Measurements from ENCODE around the gene GOLT1A.

Gene GOLT1A

GRCh38 chr1:204169858-204170257, 43.9 kb downstream of the GOLT1A start:
- H3K27me3 ChIP-seq (ENCODE audit: insufficient read depth, low read length) = no peaks in the 10 kb centered on the region
- peaks cover 22% of the 10 kb centered on the region for H3K9me3 ChIP-seq (ENCODE audit: low read length)
- no peaks in the 10 kb centered on the region for H3K9me2 ChIP-seq (ENCODE audit: low read depth, low read length)
- no peak overlapping the region for H2AFZ ChIP-seq (ENCODE audit: low read length)
- H3K4me1 ChIP-seq (ENCODE audit: insufficient read depth, low read length, severe bottlenecking) = no peaks in the 10 kb centered on the region
- H3K79me2 ChIP-seq (ENCODE audit: insufficient read depth, low read length) = no peaks in the 10 kb centered on the region
- H4K20me1 ChIP-seq (ENCODE audit: insufficient read depth, low read length) = no peaks in the 10 kb centered on the region
- no peak overlapping the region for H3K4me3 ChIP-seq (ENCODE audit: low read depth, low read length, poor library complexity, severe bottlenecking)
- no peaks in the 10 kb centered on the region for H3K36me3 ChIP-seq (ENCODE audit: insufficient read depth, low read length)
- no peak overlapping the region for H3K9ac ChIP-seq (ENCODE audit: low read length)
- TF ChIP-seq CTCF (IDR thresholded peaks at IDR 0.05; ENCODE audit: low read length) (no peak), EZH2 (IDR thresholded peaks at IDR 0.05; ENCODE audit: borderline replicate concordance, low read length) (no peak)
- no peak overlapping the region for H3K27ac ChIP-seq (ENCODE audit: low read depth, low read length, poor library complexity, severe bottlenecking)
- no peaks in the 10 kb centered on the region for H3F3A ChIP-seq (ENCODE audit: insufficient read depth, low read length)
- no peak overlapping the region for H3K4me2 ChIP-seq (ENCODE audit: low read length)

GRCh38 chr1:204167730-204168129, 46.1 kb downstream of the GOLT1A start:
- Histone ChIP-seq H3F3A (ENCODE audit: insufficient read depth, low read length) (no peaks in the 10 kb centered on the region), H3K4me1 (ENCODE audit: insufficient read depth, low read length, severe bottlenecking) (no peaks in the 10 kb centered on the region), H3K4me2 (ENCODE audit: low read length) (no peak overlapping the region), H3K9me2 (ENCODE audit: low read depth, low read length) (no peaks in the 10 kb centered on the region), H3K27me3 (ENCODE audit: insufficient read depth, low read length) (no peaks in the 10 kb centered on the region), H3K27ac (ENCODE audit: low read depth, low read length, poor library complexity, severe bottlenecking) (no peak overlapping the region), H3K79me2 (ENCODE audit: insufficient read depth, low read length) (no peaks in the 10 kb centered on the region), H3K36me3 (ENCODE audit: insufficient read depth, low read length) (no peaks in the 10 kb centered on the region), H2AFZ (ENCODE audit: low read length) (no peak overlapping the region), H3K9me3 (ENCODE audit: low read length) (peaks cover 22% of the 10 kb centered on the region), H3K4me3 (ENCODE audit: low read depth, low read length, poor library complexity, severe bottlenecking) (no peak overlapping the region), H3K9ac (ENCODE audit: low read length) (no peak overlapping the region), H4K20me1 (ENCODE audit: insufficient read depth, low read length) (no peaks in the 10 kb centered on the region)
- no peak for TF ChIP-seq EZH2 (IDR thresholded peaks at IDR 0.05; ENCODE audit: borderline replicate concordance, low read length)
- no peak for TF ChIP-seq CTCF (IDR thresholded peaks at IDR 0.05; ENCODE audit: low read length)

GRCh38 chr1:204166219-204166618, 47.6 kb downstream of the GOLT1A start, which contains the start of gene REN:
TSS of gene REN (minus strand) at chr1:204166337. CDS start at chr1:204166293, 44 bp downstream.
- Histone ChIP-seq H3K9me2 (ENCODE audit: low read depth, low read length) (no peaks in the 10 kb centered on the region), H3K4me3 (ENCODE audit: low read depth, low read length, poor library complexity, severe bottlenecking) (no peak within 1 kb of the TSS), H2AFZ (ENCODE audit: low read length) (no peak within 1 kb of the TSS), H3K9ac (ENCODE audit: low read length) (no peak within 1 kb of the TSS), H3K4me1 (ENCODE audit: insufficient read depth, low read length, severe bottlenecking) (no peaks in the 10 kb centered on the region), H3K79me2 (ENCODE audit: insufficient read depth, low read length) (no peaks in the 10 kb centered on the region), H3K27me3 (ENCODE audit: insufficient read depth, low read length) (no peaks in the 10 kb centered on the region), H4K20me1 (ENCODE audit: insufficient read depth, low read length) (no peaks in the 10 kb centered on the region), H3K4me2 (ENCODE audit: low read length) (no peak within 1 kb of the TSS), H3K9me3 (ENCODE audit: low read length) (peaks cover 22% of the 10 kb centered on the region), H3K27ac (ENCODE audit: low read depth, low read length, poor library complexity, severe bottlenecking) (no peak within 1 kb of the TSS), H3K36me3 (ENCODE audit: insufficient read depth, low read length) (no peaks in the 10 kb centered on the region), H3F3A (ENCODE audit: insufficient read depth, low read length) (no peaks in the 10 kb centered on the region)
- TF ChIP-seq CTCF (IDR thresholded peaks at IDR 0.05; ENCODE audit: low read length) = no peak
- no peak for TF ChIP-seq EZH2 (IDR thresholded peaks at IDR 0.05; ENCODE audit: borderline replicate concordance, low read length)
